GM12878 (cell line): ENCODE data around the gene ABHD12B. TPM values are rescaled to one million over a fixed set of nuclear protein-coding genes. Genes with fewer than 3 reads are reported as not detected.

ENCODE experiments used
- ATAC-seq: fragments of 200-7000 bp; cut with Tn5 transposase; 3 replicates; pipeline ENCODE4 v1.9.1; 2020; ENCODE audit warnings: mild to moderate bottlenecking, moderate library complexity
- BruUV-seq: library from RNA; stranded (reverse); fragments of 400-500 nt; replicated peaks from 2 replicates; lab custom pipeline; 2021; lab: Mats Ljungman, UMichigan
- CTCF ChIA-PET: fragments of 300-600 bp; sonication (Branson Sonifier 250); formaldehyde crosslinking; extraction: SDS; loops from one replicate; lab custom pipeline; 2021; ENCODE audit warnings: inconsistent platforms; lab: Yijun Ruan, JAX
- POLR2A ChIA-PET: fragments of 350-600 bp; formaldehyde crosslinking; extraction: SDS; loops from one replicate; lab custom pipeline; 2021; ENCODE audit warnings: inconsistent platforms; lab: Charles Lee
- RAD21 ChIA-PET: fragments of 300-600 bp; sonication (Branson Sonifier 250); formaldehyde crosslinking; loops from one replicate; lab custom pipeline; 2023; ENCODE audit warnings: antibody characterized with exemption; ENCODE audit not compliant: unreplicated experiment; lab: Charles Lee
- SMC1A ChIA-PET: fragments of 300-600 bp; sonication (Branson Sonifier 250); formaldehyde crosslinking; loops from one replicate; lab custom pipeline; 2023; ENCODE audit not compliant: unreplicated experiment, uncharacterized antibody; lab: Charles Lee
- DNase-seq: peaks from one replicate; pipeline ENCODE4 v3.0.0-alpha.2; 2011; ENCODE audit warnings: low read depth, low spot score
- FAIRE-seq: peaks from 3 replicates; lab custom pipeline; 2011; peaks lifted over from hg19 to GRCh38; lab: Jason Lieb, UNC
- H2AFZ ChIP-seq: 2 replicates; pipeline ENCODE4 v1.6.0; 2011; ENCODE audit warnings: low read depth, low read length, control low read depth; ENCODE audit not compliant: control insufficient read depth
- H3K27ac ChIP-seq: 2 replicates; pipeline ENCODE4 v1.5.1; 2011; ENCODE audit warnings: control low read depth; ENCODE audit not compliant: control insufficient read depth, insufficient read depth
- H3K27me3 ChIP-seq, 2 experiments: replicated peaks in 1 of 2; 2 replicates each; pipeline versions ENCODE4 v1.6.0 to v1.6.1; 2011; ENCODE audit warnings: low read length in 1 of 2; ENCODE audit not compliant: control insufficient read depth in 2 of 2, insufficient read depth in 2 of 2
- H3K36me3 ChIP-seq, 2 experiments: 2 replicates each; pipeline ENCODE4 v1.5.1; 2011; ENCODE audit warnings: low read length in 1 of 2; ENCODE audit not compliant: control insufficient read depth in 2 of 2, insufficient read depth in 2 of 2
- H3K4me1 ChIP-seq: 2 replicates; pipeline ENCODE4 v1.6.1; 2011; ENCODE audit warnings: mild to moderate bottlenecking, low read length, moderate library complexity, mixed read lengths; ENCODE audit not compliant: control insufficient read depth, insufficient read depth
- H3K4me2 ChIP-seq: 2 replicates; pipeline ENCODE4 v1.6.0; 2011; ENCODE audit warnings: control low read depth; ENCODE audit not compliant: control insufficient read depth, insufficient read depth
- H3K4me3 ChIP-seq: fragments of 200-600 bp; sonication (generic); 2 replicates; pipeline ENCODE4 v1.5.1; 2016
- H3K79me2 ChIP-seq: 2 replicates; pipeline ENCODE4 v1.6.0; 2011; ENCODE audit warnings: low read length; ENCODE audit not compliant: control insufficient read depth, insufficient read depth
- H3K9ac ChIP-seq: 2 replicates; pipeline ENCODE4 v1.8.0; 2011; ENCODE audit warnings: low read length, control low read depth, mixed read lengths; ENCODE audit not compliant: control insufficient read depth, insufficient read depth
- H3K9me3 ChIP-seq: replicated peaks from 3 replicates; pipeline ENCODE4 v1.5.1; 2011; ENCODE audit warnings: mild to moderate bottlenecking, low read length; ENCODE audit not compliant: control insufficient read depth, insufficient read depth
- H4K20me1 ChIP-seq: 2 replicates; pipeline ENCODE4 v1.6.0; 2011; ENCODE audit not compliant: control insufficient read depth, insufficient read depth
- FOXK2 ChIP-seq: fragments of 450-650 bp; IDR thresholded peaks from 2 replicates; pipeline ENCODE4 v1.6.1; 2017; ENCODE audit warnings: mild to moderate bottlenecking, moderate library complexity
- GATAD2B ChIP-seq: fragments of 450-650 bp; conservative IDR thresholded peaks from 2 replicates; pipeline ENCODE4 v1.6.1; 2017; ENCODE audit warnings: low read depth, mild to moderate bottlenecking, moderate library complexity
- JUND ChIP-seq: IDR thresholded peaks from 2 replicates; pipeline ENCODE4 v1.6.1; 2012; ENCODE audit warnings: low read depth, mild to moderate bottlenecking, low read length, improper control_type of control experiment, moderate library complexity
- NFYB ChIP-seq: IDR thresholded peaks from 2 replicates; pipeline ENCODE4 v1.6.1; 2011; ENCODE audit warnings: low read depth, mild to moderate bottlenecking, low read length, improper control_type of control experiment, moderate library complexity; ENCODE audit not compliant: insufficient read depth
- ZNF592 ChIP-seq: fragments of 450-650 bp; IDR thresholded peaks from 2 replicates; pipeline ENCODE4 v1.6.1; 2017; ENCODE audit warnings: mild to moderate bottlenecking, moderate library complexity
- WGBS: methylation state at CpG from one replicate; pipeline ENCODE4 v1.1.6; 2016; ENCODE audit warnings: low lambda C conversion rate; ENCODE audit not compliant: insufficient replicate concordance, insufficient coverage; ENCODE audit errors: missing lambda C conversion rate; 5-methylcytosine and 5-hydroxymethylcytosine counted together
- in situ Hi-C: fragments of 300-500 bp; cut with MboI; formaldehyde crosslinking; loops from 9 replicates; pipeline ENCODE4 v1.14.3; 2018; ENCODE audit warnings: mixed read lengths
- intact Hi-C: fragments of 100-400 bp; cut with micrococcal nuclease; formaldehyde crosslinking; loops from one replicate; pipeline ENCODE4 v1.14.2; 2022; ENCODE audit not compliant: unreplicated experiment
- polyA plus RNA-seq, 11 experiments: library from polyadenylated mRNA; depleted of rRNA in 4 of 11; unstranded in 6 of 11; stranded (reverse) in 5 of 11; fragments of >200 nt; fragmentation: Nextera tagmentation in 4 of 11; fragmentation: Illumina TruSeq in 1 of 11; extraction: Ambion mirVana in 4 of 11; extraction: Trizol in 1 of 11; gene quantifications; 1 replicate in 1 of 11; 2 replicates in 10 of 11; pipeline versions ENCODE4 v1.2.1 to v1.2.3, GENCODE V29; 2011 to 2016; ENCODE audit warnings: inconsistent platforms in 2 of 11, missing spikeins in 2 of 11, low read depth in 1 of 11
- total RNA-seq, 4 experiments: library from RNA; depleted of rRNA in 3 of 4; stranded (reverse); fragments of >200 nt in 3 of 4; fragmentation: Illumina TruSeq in 1 of 4; extraction: Trizol in 1 of 4; gene quantifications; 2 replicates each; pipeline versions ENCODE4 v1.2.1 to v1.2.3, GENCODE V29; 2013 to 2021
- TF ChIP-seq, protein P1 (sequence below): IDR thresholded peaks from 2 replicates; pipeline ENCODE4 v1.6.1; 2011; ENCODE audit warnings: low read depth, low read length, improper control_type of control experiment, borderline replicate concordance

ABHD12B gene
- total and polyA plus RNA-seq, 10 of the 15 experiments (the other 5 are each of a cell fraction or from before 2014, with no cell fraction given) = not detected

- FAIRE-seq (no peak), DNase-seq (no peak), ATAC-seq (no peak)
- no peak for TF ChIP-seq FOXK2
- no peak for TF ChIP-seq NFYB
- no peak for TF ChIP-seq ZNF592
- no peak for TF ChIP-seq GATAD2B
- no peak for TF ChIP-seq JUND
- TF ChIP-seq, protein P1, sequence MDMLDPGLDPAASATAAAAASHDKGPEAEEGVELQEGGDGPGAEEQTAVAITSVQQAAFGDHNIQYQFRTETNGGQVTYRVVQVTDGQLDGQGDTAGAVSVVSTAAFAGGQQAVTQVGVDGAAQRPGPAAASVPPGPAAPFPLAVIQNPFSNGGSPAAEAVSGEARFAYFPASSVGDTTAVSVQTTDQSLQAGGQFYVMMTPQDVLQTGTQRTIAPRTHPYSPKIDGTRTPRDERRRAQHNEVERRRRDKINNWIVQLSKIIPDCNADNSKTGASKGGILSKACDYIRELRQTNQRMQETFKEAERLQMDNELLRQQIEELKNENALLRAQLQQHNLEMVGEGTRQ = no peak
- Histone ChIP-seq H3K4me3 (no peak overlapping the region), H3K9me3 (no peaks in the 10 kb centered on the region), H3K36me3 (no peaks in the 10 kb centered on the region), H3K27ac (no peak overlapping the region), H3K27me3 (no peaks in the 10 kb centered on the region; a peak in 1 of 4 replicates), H3K4me2 (no peak overlapping the region), H4K20me1 (no peaks in the 10 kb centered on the region), H2AFZ (no peak overlapping the region), H3K79me2 (no peaks in the 10 kb centered on the region), H3K4me1 (no peaks in the 10 kb centered on the region), H3K9ac (no peak overlapping the region)
- in situ Hi-C loops = no loop called here
- WGBS = 0% methylated on average over 2 of the region's 2 CpGs
- ChIA-PET SMC1A (interaction anchor here (1.4 kb wide), 1 partner anchor 12 kb away, joined by 3 read pairs; no protein-coding TSS in a partner anchor), CTCF (interaction anchor here (1.0 kb wide), 1 partner anchor 78 kb away, joined by 4 read pairs; no protein-coding TSS in a partner anchor), RAD21 (no interaction called here), POLR2A (no interaction called here)
- intact Hi-C loops = no loop called here
- no TSS peak for BruUV-seq
Observed at GRCh38 chr14:50937325-50937724, 65.5 kb downstream of the ABHD12B start.
